HG02885 (cell line): Measurements from ENCODE around the gene SLITRK1.

Experiments
- ATAC-seq: cut with Tn5 transposase; IDR thresholded peaks from one replicate; pipeline ENCODE4 v1.9.1; 2021; ENCODE audit warnings: mild to moderate bottlenecking; ENCODE audit not compliant: unreplicated experiment, poor library complexity

The SLITRK1 gene, protein sequence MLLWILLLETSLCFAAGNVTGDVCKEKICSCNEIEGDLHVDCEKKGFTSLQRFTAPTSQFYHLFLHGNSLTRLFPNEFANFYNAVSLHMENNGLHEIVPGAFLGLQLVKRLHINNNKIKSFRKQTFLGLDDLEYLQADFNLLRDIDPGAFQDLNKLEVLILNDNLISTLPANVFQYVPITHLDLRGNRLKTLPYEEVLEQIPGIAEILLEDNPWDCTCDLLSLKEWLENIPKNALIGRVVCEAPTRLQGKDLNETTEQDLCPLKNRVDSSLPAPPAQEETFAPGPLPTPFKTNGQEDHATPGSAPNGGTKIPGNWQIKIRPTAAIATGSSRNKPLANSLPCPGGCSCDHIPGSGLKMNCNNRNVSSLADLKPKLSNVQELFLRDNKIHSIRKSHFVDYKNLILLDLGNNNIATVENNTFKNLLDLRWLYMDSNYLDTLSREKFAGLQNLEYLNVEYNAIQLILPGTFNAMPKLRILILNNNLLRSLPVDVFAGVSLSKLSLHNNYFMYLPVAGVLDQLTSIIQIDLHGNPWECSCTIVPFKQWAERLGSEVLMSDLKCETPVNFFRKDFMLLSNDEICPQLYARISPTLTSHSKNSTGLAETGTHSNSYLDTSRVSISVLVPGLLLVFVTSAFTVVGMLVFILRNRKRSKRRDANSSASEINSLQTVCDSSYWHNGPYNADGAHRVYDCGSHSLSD

DNA sequence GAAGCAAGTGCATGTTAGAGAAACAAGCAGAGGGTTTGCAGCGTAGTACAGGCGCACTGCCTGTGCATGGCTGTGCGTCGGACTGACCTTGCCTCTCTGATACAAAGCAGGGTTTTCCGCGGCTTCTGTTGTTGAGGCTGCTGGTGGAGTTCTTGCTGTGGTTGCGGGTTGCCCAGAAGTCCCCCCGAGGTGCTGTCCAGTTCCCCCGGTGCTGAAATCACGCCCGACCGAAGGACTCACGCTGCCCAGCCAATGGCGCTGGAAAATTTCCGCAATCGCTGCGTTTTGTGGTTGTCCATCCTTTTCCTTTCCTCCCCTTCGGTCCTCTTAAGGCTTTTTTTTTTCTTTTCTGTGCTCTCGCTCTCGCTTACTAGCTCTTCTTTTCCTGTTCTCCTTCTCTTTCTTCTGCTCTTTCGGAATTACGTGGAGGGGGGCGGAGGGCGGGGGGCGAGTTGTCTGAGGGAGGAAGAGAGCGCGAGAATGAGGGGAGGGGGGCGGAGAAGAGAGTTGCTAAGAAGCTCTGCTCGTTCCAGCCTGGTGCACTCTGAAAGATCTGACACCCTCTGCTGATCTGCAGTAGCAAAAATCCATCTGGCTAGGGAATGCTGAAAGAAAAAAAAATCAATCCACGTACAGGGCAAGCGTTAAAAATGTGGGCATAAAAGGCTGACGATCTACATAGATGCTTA, at the start of gene SLITRK1:
TSS of gene SLITRK1 (minus strand) at position 558 of the 689 bp plus-strand sequence. CDS start 967 bp downstream, outside the sequence.
- no peak for ATAC-seq

DNA sequence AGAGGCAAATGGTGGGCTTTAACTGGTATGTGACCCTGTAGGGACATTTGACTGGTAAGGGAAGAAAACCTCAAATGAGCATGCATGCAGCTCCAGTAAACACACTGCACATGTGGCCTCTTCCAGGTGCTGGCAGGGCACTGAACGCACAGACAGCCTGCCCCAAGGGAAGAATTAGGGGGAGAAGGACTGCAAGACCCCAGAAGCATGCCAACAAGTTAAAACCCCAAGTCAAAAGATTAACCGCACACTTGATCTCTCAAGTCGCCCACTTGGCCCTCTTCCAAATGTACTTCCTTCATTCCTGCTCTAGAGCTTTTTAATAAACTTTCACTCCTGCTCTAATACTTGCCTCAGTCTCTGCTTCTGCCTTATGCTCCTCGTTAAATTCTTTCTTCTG, 46.9 kb upstream of the SLITRK1 start:
- ATAC-seq, result no peak

DNA sequence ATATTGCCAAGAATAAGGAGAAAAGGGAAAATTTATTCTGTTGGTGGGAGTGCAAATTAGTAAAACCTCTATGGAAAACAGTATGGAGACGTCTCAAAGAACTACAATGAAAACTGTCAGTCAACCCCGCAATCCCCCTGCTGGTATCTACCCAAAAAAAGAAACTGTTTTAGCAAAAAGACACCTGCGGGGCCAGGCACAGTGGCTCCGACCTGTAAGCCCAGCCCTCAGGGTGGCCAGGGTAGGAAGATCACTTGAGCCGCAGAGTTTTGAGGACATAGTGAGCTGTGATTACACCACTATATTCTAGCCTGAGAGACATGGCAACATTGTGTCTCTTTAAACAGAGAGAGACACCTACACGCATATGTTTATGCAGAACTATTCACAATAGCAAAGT, 37.5 kb upstream of the SLITRK1 start:
- no peak for ATAC-seq

DNA sequence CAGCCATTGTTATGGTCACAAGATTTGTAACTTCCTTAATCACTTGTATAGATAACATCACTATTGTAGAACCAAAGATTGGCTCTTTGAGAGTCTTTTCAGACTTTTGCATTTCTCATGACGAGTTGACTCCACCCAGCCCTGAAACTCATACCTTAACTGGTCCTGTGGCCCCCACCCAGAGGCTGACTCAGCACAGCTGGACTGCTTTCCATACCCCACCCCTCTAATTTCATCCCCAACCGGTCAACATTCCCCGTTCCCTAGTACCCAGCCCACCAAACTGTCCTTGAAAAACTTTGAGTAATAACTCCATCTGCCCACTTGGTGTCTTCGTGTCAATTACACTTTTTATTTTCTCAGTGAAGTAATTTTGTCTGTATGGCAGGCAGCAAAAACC, 32.1 kb upstream of the SLITRK1 start:
- ATAC-seq, result no peak

DNA sequence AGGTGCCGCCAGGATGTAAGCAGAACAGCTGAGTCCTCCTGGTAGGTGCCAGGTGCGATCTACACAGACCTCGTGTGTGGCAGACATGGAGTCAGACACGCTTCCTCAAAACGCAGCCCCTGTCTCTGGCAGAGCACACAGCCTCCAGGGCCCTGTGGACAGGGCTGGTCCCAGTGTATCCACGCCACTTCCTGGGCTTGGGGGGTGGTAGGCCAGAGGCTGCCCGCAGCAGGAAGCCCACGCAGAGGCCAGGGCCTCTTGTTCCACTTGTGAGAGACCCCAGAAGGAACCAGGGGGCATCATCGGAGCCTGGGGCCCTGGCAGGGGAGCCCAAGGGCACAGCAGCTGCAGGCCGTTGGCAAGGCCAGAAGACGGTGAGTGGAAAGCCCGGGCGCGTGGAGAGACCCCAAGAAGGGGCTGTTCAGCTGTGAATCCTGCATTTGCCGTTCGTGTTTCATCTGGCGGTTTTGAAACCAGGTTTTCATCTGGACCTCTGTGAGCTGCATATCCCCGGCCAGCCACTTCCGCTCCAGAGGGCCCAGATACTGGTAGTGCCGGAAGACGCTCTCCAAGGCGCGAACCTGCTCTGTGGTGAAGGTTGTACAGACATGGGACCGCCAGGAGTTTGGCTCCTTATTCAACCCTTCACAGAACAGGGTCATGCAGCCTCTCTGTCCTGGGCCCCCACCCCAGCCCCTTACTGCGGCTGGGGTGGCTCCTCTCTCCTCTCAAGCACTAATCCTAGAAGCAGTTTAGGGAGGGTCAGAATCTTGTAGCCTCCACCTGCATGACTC, 25.1 kb upstream of the SLITRK1 start:
- ATAC-seq, result no peak

DNA sequence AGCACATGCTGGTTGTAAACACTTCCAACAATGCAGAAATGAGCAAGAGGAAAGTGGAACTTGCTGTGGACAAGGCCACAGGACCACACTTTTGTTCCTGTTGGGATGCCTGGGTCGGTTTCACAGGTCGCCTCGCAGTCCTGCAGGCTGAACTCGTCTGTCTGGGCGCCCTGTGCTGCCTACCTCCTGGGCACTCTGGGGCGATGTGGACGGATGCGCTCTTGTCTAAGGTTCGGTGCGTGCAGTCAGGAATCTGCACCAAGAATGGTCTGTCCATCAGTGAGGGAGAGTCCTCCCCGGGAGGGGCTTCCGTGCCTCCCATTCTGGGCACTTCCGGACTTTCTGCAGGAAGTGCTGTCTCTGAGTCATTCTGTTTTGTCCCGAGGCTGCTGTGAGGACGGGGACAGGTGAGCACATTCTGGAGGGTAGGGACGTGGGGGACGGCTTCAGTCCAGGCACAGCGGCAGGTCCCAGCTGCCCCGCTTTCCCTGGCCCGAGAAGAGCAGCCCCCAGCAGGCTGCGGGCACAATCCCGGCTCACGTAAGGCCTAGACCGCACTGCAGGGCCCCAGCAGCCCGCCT, 24.1 kb upstream of the SLITRK1 start:
- no peak for ATAC-seq

DNA sequence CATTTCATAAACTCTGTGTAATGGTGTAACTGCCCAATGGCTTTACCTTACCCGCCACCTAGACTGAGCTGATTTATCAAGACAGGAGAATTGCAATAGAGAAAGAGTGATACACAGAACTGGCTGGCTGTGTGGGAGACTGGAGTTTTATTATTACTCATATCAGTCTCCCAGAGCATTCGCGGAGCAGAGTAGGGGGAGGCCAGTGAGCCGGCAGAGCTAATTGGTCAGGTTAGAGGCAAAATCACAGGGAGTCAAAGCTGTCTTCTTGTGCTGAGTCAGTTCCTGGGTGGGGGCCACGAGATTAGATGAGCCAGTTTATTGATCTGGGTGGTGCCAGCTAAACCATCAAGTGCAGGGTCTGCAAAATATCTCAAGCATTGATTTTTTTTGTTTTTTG, 23.4 kb upstream of the SLITRK1 start:
- ATAC-seq, result no peak

DNA sequence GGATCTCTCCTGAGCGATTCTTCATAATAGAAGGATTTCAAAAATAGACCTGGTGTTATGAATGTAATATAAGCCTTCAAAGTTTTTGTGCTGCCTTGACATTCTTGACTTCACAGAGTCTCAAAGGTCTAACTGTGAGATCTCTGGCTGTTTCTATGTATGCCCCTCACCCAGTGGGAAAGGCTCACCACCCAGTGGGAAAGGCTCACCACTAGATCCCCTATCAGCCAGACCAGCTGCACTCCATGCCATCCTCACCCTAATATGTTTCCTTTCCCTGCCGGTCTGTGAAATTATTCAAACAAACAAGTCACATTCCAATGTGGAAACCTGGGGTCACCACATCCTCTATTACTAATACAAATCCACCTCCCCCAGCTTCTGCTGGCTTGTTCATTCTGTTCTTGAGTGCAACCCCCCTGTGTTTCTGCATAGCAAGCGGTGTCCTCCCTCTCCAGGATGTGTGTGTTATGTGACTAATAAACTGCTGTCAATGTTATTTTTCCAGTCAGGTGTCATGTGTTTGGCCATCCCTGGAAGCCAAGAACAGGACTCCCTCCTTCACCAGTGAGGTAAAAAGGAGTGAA, 13.8 kb upstream of the SLITRK1 start:
- ATAC-seq, result no peak

DNA sequence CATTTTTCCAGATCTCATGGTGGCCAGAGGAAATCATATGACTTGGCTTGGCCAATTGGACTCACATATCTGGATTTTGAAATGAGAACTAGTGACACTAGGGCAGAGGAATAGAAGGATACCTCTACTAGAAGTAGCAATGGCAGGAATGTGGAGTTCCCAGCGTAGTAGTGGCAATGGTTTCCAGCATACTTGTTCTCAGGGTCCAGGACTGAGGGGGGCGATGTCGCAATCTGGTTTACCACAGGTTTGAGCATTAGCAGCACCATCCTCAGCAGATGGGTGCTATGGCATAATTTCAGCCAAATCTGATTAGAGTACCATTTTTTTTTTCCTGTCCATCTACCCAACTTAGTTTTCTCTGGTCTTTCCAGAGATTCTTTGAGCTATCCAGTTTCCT, 8.1 kb upstream of the SLITRK1 start:
- ATAC-seq, result no peak

DNA sequence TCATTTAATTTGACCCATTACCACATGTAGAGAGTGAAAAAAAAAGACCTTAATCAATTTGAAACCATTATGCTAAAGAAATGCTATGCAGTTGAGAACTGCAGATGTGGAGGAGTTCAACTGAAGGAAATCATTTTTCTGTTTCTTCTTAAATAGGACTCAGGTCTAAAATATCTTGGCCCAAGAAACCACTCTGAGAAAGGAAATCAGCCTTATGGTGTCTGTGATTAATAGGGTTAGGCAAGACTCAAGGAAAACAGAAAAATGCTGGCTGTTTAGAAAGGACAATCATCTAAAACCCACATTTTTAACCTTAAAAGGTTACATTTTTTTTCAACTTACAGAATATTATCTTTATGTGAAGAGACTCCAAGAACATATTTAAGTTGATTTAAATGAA, 1.9 kb upstream of the SLITRK1 start:
- ATAC-seq, result no peak

DNA sequence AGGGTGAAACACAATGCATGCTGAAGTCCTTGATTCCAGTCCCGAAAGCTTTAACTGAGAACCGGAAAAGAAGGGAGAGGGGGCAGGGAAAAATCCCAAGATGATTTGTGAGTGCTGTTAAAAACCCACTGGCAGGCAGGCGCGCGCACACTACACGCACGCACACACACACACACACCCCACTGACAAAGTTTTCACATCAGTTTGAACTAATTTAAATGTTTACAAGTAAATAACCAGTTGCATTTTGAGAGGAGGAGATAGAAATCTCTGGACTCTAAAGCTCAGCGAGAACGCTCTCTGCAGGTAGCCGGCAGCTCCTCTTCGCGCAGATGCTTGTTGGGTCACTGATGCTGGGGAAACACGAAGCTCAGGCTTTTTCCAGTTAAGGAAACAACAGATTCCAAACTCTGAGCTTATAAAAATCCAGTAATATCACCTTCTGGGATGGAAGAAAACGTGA, 818 bp upstream of the SLITRK1 start:
- ATAC-seq, result no peak

DNA sequence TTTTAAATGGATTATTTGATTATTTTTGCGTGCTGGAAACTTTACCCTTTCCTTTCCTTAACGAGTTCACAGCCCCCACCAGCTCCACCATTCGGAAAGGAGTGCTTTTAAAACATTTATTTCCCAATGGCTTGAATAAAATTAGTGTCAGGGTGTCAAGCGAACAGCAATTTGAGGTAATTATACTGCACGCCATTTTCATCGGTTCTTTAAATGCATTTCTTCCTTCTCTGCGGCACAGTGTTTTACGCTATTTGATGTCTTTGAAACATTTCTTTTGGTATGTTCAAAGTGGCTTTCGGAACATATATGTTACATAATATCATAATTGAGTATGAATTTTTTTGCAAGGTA, 309 bp upstream of the SLITRK1 start:
- ATAC-seq, result no peak

DNA sequence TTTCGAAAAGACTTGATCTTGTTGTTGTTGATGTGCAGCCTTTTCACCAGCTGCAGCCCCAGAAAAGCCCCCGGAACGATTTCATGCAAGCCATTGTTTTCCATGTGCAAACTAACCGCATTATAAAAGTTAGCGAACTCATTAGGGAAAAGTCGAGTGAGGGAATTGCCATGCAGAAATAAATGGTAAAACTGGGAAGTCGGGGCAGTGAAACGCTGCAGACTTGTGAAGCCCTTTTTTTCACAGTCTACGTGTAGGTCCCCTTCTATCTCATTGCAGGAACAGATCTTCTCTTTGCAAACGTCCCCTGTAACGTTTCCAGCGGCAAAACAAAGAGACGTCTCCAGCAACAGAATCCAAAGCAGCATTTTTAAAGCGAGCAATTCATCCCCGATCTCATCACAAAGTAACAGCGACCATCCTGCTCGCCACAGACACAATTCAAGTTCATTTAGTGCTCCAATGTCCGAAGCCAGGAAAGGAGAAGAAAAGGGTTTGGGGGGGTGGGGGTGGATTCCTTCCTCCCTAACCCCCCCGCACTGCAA, 1.1 kb downstream of the SLITRK1 start:
- ATAC-seq, result no peak

DNA sequence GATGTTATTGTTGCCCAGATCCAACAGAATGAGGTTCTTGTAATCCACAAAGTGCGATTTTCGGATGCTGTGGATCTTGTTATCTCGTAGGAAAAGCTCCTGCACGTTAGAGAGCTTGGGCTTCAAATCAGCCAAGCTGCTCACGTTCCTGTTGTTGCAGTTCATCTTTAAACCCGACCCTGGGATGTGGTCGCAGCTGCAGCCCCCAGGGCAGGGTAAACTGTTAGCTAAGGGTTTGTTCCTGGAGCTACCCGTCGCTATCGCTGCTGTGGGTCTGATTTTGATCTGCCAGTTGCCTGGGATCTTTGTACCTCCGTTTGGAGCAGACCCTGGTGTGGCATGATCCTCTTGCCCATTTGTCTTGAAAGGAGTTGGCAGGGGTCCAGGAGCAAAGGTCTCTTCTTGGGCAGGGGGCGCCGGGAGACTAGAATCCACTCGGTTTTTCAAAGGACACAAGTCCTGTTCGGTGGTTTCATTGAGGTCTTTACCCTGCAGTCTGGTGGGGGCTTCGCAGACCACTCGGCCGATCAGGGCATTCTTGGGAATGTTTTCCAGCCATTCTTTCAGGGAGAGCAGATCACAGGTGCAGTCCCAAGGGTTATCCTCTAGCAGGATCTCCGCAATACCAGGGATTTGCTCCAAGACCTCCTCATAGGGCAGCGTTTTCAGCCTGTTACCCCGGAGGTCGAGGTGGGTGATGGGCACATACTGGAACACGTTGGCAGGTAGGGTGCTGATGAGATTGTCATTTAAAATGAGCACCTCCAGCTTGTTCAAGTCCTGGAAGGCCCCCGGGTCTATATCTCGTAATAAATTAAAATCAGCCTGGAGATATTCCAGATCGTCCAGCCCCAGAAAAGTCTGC, 1.8 kb downstream of the SLITRK1 start:
- ATAC-seq, result no peak

DNA sequence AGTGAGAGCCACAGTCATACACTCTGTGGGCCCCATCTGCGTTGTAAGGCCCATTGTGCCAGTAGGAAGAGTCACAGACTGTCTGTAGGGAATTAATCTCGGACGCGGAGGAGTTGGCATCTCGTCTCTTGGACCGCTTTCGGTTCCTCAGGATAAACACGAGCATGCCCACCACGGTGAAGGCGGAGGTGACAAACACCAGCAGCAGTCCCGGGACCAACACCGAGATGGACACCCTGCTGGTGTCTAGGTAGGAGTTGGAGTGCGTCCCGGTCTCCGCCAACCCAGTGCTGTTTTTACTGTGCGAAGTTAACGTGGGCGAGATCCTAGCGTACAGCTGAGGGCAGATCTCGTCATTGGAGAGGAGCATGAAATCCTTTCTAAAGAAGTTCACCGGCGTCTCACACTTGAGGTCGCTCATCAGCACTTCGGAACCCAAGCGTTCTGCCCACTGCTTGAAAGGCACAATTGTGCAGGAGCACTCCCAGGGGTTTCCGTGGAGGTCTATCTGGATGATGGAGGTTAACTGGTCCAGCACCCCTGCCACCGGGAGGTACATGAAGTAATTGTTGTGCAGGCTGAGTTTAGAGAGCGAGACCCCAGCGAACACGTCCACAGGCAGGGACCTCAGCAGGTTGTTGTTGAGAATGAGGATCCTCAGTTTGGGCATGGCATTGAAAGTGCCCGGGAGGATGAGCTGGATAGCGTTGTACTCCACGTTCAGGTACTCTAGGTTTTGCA, 2.7 kb downstream of the SLITRK1 start:
- no peak for ATAC-seq

DNA sequence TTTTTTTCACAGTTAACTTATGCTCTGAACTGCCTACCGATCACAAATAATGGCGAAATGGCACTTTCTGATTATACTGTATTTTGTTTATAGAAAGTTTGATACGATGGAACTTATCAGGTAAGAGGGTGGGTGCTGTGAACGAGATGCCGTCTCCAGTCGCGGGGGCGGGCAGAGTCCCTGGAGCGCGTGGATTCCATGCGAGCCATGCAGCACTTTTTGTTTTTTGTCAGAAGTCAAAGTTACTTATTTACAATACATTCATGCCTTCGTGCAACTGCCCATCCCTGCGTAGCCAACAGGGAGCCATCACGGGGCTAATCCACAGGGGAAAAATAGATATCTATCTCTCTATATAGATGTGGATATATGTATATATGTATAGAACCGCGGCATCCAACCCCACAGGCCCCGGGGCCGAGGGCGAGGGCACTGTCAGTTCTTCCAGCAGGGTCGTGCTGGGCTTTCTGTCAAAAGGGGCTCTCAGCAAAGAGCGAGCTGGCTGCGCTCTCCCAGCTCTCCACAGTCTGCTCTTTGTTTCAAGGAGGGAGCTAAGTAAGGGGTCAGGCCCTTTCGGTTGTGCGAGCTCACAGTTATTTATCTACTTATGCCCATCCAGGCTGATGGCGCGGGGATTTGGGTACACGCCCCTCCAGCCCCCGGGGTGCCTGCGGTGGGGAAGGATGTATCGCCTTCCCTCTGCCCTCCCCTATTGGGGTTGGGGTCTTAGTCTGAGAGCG, 3.4 kb downstream of the SLITRK1 start:
- no peak for ATAC-seq

DNA sequence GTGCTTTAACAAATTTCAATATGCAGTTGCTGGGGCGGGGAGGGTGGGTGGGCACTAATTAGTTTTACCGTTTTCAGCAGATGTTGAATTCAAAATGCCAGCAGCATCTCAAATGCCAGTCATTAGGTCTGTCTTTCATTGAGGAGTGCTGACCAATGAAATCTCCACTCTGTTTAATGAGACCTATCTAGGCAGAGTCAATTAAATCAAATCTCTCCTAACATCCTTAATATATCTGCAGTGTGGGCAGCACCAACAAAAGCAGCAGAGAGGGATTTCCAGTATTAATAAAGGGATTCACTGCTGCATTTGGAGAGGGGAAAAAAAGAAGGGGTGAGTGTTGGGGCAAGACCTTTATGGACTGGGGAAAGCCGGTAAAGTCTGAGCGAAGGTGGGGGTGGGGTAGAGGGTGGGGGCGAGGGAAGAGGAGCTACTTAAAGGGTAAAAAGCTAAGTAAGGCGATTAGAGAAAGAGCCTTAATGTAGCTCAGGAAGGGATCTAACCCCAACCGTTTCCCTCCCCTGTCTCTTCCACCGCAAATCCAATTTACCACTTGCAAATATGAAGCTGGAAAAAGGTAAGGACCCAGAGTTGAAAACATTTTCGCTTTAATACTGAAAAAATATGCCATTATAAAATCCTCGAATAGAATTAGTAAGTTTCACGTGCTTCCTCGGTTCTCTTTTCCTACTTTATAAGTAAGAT, 4.5 kb downstream of the SLITRK1 start:
- no peak for ATAC-seq
